Iris pigment epithelial cell (primary cell): Measurements from ENCODE around the gene SMIM14.
"Not testable (repeated sequence)": the region's sequence is repeated elsewhere in the genome, so short reads cannot be mapped to it uniquely, and the experiment has no call there.

Experiments used
- DNase-seq: peaks from one replicate; pipeline ENCODE4 v3.0.0-alpha.2; 2011; ENCODE audit warnings: low read depth

Gene SMIM14

GRCh38 chr4:39530682-39531081 is 108.0 kb downstream of the SMIM14 start:
- no peak for DNase-seq

GRCh38 chr4:39529534-39529933 is 109.1 kb downstream of the SMIM14 start:
- DNase-seq: no peak

GRCh38 chr4:39528061-39528465 is 110.6 kb downstream of the SMIM14 start:
- DNase-seq: peak; percentile 83

GRCh38 chr4:39527296-39528060 is 111.2 kb downstream of the SMIM14 start, which contains the start of gene UGDH:
Gene UGDH, minus strand, starts transcription at chr4:39527439. Its CDS starts 5,927 bp downstream, at chr4:39521512.
- peak; percentile 99 for DNase-seq

GRCh38 chr4:39526765-39527295 is 111.8 kb downstream of the SMIM14 start:
- peak; percentile 24 for DNase-seq

GRCh38 chr4:39525822-39526690 is 112.6 kb downstream of the SMIM14 start:
- DNase-seq: no peak

- no peak for DNase-seq
Measured at GRCh38 chr4:39524161-39524957, 114.3 kb downstream of the SMIM14 start.

GRCh38 chr4:39522068-39522467 is 116.6 kb downstream of the SMIM14 start:
- DNase-seq: no peak

- peak; percentile 68 for DNase-seq
Measured at GRCh38 chr4:39521253-39521919, 117.3 kb downstream of the SMIM14 start.

- DNase-seq: no peak
Measured at GRCh38 chr4:39518484-39518883, 120.2 kb downstream of the SMIM14 start.

GRCh38 chr4:39516407-39516966 is 122.2 kb downstream of the SMIM14 start:
- no peak for DNase-seq

GRCh38 chr4:39515669-39516401 is 122.8 kb downstream of the SMIM14 start:
- DNase-seq: not testable (repeated sequence)

- peak; percentile 49 for DNase-seq
Measured at GRCh38 chr4:39514888-39515401, 123.7 kb downstream of the SMIM14 start.

- DNase-seq: not testable (repeated sequence)
Measured at GRCh38 chr4:39514266-39514665, 124.4 kb downstream of the SMIM14 start.

GRCh38 chr4:39510348-39510929 is 128.2 kb downstream of the SMIM14 start:
- no peak for DNase-seq

GRCh38 chr4:39505581-39505980 is 133.1 kb downstream of the SMIM14 start:
- DNase-seq: no peak

GRCh38 chr4:39504538-39504937 is 134.1 kb downstream of the SMIM14 start:
- no peak for DNase-seq

GRCh38 chr4:39502664-39503035 is 136.0 kb downstream of the SMIM14 start:
- not testable (repeated sequence) for DNase-seq

- peak; percentile 82 for DNase-seq
Measured at GRCh38 chr4:39502019-39502663, 136.5 kb downstream of the SMIM14 start.
